ENCODE results near the gene DHX38.
A peak's percentile ranks its signal among the peaks of the same experiment; 100 is the strongest.

DHX38 gene

DNA sequence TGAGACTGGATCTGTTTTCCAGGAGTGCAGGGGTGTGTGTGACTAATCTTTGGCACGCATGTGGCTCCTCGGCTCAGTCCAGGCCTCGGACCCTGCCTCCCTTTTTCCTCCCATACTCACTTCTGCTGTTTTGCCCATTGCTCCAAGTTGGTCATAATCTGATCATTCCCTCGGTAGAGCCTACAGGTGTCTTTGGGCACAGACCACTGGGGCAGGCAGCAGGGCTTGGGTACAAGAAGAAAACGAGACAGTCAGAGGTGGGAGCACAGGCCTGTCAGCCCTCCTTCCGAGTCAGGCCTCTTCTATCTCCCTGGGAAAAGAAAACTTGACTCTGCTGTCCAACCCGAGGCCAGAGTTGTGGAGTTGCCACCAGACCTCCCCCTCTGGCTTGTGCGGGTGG lies 29.8 kb downstream of the DHX38 start:
- DNase-seq = no peak

DNA sequence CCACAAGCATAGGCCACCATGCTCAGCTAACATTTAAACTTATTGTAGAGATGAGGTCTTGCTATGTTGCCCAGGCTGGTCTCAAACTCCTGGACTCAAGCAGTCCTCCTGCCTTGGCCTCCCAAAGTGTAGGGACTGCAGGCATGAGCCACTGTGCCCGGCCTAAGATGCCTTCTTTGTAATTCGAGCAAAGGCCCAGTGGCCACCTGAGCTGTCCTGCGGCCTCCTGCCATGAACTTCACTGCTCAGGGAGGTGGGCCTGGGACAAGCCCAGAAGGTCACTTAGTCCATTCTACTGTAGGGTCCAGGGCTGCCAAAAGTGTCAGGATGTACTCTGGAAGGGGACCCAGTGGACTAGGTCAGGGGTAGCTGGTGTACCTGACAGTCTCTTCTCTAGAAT lies 30.5 kb downstream of the DHX38 start:
- no peak for DNase-seq

DNA sequence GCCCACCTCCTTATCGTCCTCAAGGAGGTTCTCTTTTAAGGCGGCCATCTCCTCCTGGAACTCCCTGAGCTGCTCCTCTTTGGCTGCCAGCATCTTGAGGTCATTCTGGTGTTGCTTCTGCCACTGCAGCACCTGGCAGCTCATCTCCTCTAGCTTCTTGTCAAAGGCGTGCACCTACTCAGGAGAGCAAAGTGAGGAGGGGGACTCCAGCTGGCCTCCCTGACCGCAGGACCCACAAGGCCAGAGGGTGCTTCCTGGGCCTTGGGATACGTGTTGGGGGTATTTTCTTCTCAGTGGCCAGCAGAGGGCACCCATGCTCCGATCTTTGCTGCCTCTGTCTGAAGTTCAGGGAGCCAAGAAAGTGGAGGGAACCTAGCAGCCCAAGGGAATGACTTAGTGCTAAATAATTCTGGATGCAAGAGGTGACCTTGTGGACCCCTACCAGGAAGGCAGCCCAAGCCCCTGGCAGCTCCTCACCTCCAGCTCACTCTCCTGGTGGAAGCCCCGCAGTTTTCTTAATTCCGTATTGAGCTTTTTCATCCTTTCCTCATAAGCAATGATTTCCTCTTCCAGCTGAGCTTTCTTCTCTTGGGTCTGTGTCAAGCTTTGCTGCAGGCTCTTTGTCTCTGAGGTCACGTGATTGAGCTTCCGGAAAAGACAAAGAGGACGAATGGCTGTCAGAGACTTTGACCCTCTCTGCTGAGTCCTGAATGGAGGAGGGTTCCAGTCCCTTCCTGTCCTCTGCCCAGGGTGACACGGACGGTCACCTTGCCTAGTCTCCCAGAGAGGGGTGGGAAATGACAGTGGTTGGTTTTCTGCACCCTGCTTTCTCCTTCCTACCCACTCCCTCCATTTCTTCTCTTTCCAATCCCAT lies 31.4 kb downstream of the DHX38 start:
- peak in 1 of 2 experiments; percentile 59 for DNase-seq

DNA sequence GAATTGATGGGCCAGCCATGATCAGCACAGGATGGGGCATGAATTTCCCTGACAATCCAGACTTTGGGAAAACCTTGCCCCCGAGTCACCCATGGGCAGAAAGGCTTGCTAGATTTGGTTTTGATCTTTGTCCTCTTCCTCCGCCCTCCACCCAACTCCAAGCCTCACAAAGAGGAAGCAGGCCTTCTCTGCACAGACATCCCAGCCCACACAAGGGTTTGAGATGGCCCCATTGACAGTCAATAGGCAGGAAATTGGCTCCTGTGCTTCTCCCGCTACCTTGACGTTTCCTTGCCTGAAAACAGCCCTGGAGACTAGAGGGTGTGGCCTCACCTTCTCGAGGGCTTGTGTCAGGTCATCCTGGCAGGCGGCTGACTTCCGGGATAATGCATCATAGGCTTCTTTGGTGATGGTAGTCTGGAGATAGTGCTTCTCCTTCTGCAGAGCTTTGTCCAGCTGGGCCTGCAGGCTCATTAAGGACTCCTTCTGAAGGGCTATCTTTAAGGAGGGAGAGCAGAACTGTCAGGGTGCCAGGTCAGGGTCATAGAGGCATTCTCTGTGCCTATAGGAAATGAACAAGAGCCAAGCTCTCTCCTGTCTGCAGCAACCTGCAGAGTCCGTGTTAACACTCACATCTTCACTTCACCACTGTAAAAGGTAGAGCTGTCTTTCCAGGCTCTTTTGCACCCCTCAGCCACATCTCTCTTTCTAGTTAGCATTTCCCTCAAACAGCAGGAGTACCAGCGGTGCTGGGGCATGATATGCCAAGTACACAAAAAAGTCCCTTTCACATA lies 32.2 kb downstream of the DHX38 start:
- no peak for DNase-seq

DNA sequence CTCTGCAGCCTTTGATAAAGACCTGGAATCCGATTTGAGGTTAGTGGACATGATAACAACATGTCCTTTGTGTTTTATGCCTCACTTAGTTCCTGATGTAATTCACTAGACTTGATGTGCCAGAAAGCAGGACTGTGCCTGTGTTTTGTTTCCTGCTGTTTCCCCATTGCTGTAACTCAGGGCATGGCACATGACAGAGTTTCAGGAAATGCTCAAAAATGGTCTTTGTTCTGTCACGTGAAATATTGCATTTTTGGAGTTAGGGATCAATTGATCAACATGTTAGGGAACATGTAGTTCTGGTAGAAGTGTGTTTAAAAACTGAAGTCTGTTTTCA lies 32.8 kb downstream of the DHX38 start:
- DNase-seq = no peak

DNA sequence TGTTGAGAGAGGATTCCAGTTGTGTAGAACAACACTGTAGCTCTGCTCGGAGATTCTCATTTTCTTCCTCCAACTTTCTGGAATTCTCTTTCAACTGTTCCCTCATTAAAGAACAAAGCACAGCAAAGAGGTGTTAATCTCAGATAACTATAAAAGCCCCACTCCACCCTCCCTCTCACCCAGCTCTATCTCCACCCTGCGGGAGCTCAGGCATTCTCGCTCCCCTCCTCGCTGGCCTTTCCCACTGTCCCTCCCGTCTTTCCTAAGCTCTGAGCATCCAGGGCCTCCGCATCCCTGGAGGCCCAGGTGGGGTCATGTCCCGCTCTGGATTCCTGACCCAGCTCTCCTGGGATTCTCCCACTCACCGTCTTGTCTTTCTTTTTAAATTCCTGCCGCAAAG lies 35.1 kb downstream of the DHX38 start:
- no peak for DNase-seq

DNA sequence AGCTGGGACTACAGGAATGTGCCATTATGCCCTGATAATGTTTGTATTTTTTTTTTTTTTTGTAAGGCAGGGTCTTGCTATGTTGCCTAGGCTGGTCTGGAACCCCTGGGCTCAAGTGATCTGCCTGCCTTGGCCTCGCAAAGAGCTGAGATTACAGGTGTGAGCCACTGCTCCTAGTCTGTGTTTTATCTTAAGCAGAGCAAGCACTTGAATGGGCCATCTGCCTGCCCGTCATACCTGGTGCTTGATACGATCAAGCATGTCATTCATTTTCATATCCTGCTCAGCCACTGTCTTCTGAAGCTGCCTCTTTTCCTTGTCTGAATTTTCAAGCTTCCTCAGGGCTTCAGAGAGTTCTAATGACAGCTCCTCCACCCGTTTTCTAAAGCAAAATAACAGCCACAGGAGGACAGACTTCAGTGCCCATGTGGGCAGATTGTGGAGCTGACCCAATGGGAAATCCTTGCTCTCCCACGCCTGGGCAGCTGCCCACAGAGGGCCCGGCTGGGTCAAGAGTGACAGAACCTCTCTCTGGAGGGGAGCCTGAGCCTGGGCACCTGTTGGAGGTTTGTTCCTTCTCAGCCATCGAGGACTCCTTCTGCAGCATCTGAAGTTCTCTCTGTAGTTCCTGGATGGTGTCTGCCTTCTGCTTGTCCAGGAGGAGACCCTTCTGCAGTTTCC lies 36.5 kb downstream of the DHX38 start:
- DNase-seq = no peak

DNA sequence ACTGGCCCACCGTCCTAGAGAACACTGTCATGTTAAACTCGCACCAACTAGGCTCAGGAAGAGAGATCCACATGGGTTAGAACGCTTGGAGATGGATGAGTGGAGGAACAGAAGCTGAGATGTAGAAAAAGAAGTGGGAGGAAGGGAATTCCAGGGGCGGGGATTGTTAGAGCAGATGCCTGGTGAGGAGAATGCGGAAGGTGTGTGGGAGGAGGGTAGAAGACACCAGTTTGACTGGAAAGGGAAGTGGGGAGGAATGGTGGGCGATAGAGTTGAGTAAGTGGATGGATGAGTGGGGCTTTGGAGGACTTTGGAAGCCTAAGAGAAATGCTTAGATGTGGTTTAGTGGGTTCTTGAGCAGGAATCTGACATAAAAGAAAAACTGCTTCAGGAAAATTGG lies 37.4 kb downstream of the DHX38 start:
- DNase-seq = no peak

DNA sequence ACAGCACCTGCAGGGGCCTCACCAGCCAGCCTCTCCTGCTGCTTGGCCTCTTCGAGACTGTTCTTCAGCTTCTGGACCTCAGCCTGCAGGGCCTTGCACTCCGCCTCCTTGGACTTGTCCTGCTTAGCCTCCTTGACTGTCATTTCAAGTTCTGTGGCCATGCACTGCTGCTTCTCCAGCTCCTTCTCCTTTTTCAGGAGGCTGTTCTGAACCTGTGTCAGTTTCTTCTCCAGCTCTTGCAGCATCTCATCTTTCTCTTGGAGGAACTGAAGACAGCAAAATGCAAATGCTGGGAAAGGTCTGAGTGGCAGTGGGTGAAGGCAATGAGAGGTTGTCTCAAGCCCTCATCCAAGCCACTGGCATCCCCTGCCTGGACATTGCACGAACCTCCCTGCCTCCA lies 39.1 kb downstream of the DHX38 start:
- no peak for DNase-seq

DNA sequence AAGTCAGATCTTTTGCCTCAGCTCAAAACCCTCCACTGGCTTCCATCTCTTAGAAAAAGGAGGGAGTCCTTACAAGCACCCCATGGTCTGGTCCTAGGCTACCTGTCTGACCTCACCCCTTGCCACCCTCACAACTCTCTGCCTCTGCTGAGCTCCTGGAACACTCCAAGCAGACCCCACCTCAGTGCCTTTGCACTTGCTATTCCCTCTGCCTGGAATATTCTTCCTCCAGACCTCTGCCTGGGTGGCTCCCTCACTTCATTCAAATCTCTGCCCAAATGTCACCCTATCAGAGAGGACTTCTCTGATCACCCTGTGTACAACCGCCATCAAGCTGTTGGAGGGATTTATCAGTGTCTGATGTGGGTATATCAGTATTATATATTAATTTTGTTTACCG lies 40.9 kb downstream of the DHX38 start:
- no peak for DNase-seq

DNA sequence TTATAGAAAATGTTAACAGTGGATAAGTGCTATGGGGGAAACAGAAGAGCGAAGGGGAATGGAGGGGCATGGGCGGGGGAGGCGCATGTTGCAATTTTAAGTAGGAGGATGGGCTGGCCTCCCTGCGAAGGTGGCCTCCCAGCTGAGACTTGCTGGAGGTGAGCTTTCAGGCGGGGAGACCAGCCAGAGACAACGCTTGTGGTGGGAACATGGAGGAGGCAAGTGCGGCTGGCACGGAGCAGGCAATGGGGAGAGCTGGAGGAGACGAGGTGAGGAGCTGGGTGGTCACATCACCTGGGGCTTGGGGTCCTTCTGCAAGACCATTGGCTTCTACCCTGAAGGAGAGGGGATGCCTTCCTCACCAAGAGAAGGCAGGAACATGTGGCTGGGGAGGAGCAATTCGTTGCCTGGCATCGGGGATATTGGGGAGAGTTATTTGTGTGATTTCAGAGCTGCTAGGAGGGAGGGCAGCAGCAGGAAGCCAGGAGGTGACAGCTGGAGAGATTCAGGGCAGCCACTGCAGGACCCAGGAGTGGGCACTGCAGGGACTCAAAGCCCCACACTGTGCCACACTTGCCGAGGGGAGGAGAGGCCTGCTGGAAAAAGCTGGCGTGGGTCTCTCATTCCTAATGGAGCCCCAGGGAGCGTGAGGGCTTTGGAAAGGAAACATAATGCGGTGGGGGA lies 43.9 kb downstream of the DHX38 start:
- DNase-seq = no peak

DNA sequence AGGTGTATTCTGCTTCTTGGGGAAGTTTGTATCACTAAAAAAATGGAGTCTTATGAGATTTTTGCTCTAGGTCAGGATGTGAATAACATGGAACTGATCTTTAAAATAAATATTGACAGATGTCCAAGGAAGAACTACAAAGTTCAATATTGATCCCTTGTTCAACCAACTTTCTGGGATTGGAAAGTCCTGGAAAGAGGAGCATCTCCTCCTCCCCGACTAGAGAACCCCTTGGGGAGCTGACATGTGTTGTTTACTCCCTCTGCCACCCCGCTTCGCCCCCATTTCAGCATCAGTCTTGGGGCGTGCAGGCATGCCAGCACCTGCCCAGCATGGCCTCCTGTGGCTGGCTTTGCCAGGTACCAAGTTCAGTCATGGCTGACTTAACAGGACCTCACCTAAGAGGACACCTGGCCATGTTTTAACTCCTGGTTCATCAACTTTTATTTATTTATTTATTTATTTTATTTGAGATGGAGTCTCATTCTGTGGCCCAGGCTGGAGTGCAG lies 44.5 kb downstream of the DHX38 start:
- DNase-seq = no peak

DNA sequence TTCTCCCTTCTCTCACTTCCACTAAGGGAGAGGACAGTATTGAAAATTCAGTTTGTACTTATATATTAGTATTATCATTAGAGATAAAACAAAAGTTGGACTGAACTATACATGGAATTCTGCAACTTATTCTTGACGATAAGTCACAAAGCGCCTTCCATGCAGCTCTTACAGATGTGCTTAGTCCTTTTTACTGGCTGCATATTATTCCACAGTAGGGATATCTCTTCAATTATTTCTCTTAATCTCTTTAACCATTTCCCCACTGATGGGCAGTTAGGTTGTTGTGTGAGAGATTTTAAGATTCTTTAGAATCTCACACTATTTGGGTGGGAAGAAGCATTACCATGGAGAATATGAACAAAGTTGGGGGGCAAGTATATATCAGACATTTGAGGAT lies 46.3 kb downstream of the DHX38 start:
- DNase-seq = no peak

DNA sequence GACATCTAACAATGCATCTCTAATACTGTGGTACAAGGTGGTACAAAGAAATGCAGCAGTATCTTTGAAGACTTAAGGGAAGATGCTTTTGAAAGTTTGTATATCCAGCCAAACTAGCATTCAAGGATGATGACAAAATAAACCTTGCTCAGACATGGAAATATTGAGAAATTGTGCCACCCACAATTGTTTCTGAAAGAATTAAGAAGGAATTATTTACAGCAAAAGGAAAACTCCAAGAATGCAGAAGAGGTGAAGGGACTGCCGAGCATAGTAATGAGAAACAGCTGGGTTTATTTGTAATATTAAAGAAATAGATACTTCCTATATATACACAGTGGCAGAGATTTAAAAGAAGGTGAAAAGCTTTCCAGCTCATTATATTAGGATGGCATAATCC lies 48.8 kb downstream of the DHX38 start:
- no peak for DNase-seq

DNA sequence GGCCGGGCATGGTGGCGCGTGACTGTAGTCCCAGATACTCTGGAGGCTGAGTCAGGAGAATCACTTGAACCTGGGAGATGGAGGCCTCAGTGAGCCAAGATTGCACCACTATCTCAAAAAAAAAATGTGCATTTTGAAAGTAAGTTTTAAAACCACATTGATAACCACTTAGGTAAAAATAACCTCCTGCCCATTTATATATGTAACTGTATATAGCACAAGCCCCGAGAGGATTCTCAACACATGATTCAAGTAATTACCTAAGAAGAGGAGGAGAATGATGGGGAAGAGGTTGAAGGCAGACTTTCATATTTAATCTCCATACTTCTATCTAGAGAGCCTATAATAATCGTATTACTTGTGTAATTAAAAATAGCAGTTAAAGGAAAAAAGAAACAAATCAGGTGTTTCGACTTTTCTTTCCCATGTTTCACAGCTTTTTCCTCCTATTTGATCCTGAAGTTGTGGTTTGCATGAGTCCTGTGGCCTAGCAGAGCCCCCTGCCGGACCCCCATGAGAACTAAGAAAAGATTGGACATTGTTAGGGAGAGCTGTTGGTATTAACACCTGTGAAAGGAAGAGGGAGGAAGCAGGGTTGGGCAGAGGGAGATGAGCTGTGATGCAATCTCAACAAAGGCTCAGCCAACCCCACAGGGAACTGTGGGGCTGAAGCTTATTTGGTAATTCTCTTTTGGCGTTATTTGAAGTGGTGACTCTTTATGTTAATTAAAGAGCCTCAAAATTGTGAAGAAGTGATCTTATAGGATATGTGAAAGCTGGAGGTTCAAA lies 56.2 kb downstream of the DHX38 start:
- no peak for DNase-seq

DNA sequence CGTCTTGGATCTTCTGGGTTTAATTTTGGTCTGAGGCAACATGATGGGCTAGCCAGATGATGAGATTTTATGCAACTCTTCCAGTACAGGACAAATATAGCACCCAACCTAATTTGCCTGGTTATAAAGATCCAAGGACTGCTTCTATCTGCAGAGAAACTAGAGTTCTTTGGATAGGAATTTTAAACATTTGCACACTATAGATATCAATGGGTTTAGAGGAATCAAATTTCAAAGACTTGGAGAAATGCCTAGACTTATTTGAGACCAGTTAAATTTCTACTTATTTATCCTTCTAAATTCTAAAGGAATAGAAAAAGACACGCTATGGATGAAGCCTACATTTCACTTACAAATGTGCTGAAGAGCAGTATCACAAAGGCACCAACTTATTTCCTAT lies 65.7 kb downstream of the DHX38 start:
- DNase-seq = no peak

DNA sequence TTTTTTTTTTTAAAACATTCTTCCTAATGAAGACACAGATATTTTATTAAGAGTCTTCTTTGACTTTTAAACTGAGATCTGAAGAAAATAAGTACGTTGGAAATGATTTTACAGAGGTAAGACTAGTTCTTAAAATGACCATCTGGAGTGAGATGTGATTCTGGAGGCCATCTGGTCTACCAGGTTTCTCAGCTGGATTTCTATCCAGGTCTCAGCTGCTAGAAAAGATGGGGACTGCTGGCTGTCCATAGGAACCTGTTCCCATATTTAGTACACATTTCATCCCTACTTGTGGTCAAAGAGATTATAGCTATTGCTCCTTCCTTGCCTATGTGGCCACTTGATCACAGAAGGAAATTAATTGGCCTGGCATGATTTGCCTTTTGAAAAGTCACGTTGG lies 66.2 kb downstream of the DHX38 start:
- DNase-seq = no peak

DNA sequence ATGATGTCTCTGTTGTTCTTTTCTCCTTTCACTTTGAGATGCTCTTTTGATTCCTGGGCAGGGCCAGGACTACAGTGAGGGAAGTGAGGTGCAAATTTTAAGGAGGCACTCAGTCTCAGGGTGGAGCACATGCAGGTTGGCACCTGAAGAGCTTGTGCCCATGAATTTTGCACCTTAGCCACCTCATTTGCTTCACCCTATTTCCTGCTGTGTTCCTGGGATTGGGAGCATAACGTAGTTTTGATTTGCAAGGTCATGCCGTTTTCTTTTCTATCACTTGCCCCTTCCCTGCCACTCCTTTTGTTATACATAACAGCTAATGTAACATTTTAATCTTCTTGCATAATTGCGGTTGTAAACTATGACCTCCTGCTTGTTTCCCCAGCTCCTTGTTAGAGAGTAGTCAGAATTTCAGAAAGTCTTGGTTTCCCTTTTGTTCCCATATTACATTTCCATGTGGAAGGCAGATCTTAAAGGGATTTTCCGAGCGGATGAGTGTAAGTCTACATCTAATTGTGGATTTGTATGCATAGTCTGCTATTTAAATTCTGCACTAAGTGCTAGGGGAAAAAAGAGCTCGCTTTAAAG lies 68.6 kb downstream of the DHX38 start:
- DNase-seq = no peak

Data from SW 1271 (cell line).